Measurements from ENCODE around the gene ISG15. TPM values are rescaled to one million over a fixed set of nuclear protein-coding genes. Genes with fewer than 3 reads are reported as not detected.
"Not testable (repeated sequence)": the region's sequence is repeated elsewhere in the genome, so short reads cannot be mapped to it uniquely, and the experiment has no call there.

ISG15 gene
- total and polyA plus RNA-seq, 4 donors: 27.7 to 48.8 (median 31.2) TPM

DNA sequence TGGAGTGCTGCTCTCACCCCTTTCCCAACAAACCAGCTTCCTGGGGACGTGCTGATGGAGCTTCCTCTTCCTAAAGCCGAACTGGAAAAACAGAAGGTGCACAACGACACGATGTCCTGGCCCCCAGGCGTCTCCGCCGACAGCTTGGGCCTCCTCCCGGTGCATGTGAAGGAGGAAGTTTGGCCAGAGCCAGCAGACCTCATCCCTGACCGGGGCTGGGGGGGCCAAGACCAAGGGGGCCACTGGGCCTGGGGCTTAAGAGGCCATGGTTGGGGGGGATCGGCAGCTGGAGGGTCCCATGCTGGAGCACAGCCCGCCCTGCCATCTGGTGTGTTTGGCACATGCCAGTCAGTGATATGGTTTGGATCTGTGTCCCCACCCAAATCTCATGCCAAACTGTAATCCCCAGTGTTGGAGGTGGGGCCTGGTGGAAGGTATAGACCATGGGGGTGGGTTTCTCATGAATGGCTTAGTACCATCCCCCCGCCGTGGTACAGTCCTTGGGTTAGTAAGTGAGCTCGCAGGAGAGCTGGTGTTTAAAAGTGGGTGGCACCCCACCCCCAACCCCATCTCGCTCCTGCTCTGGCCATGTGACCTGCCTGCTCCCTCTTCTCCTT, 19.8 kb upstream of the ISG15 start:
- peaks cover 3% of the 10 kb centered on the region for H3K27me3 ChIP-seq (ENCODE audit: control insufficient read depth, insufficient read depth, low read length)
- WGBS (ENCODE audit: insufficient coverage): 91% methylated on average over 5 of the region's 15 CpGs
- no peak overlapping the region for H3K4me3 ChIP-seq (ENCODE audit: low read depth, low read length)
- no peak for DNase-seq (ENCODE audit: low read depth in 4 of 6, low spot score in 6 of 6)
- H3K4me1 ChIP-seq (ENCODE audit: control insufficient read depth, insufficient read depth, low read length): peaks cover 26% of the 10 kb centered on the region
- peaks cover 22% of the 10 kb centered on the region for H3K36me3 ChIP-seq (ENCODE audit: control insufficient read depth, insufficient read depth, low read length)
- H3K9me3 ChIP-seq (ENCODE audit: control insufficient read depth, insufficient read depth, low read length): no peaks in the 10 kb centered on the region
- no peak overlapping the region for H3K27ac ChIP-seq (ENCODE audit: low read depth, low read length)

DNA sequence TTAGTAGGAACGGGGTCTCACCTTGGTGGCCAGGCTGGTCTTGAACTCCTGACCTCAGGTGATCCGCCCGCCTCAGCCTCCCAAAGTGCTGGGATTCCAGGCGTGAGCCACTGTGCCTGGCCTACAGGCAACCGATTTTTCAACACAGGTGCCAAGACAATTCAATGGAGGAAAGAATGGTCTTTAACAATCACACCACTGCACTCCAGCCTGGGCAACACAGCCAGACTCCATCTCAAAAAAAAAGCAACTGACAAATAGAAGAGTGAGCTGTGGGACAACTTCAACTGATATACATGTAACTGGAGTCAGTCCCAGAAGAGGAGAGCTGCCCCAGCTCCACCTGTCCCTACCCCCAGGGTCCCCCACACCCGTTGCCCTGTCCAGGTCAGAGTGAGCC, 18.8 kb upstream of the ISG15 start:
- Histone ChIP-seq H3K36me3 (ENCODE audit: control insufficient read depth, insufficient read depth, low read length) (peaks cover 22% of the 10 kb centered on the region), H3K4me1 (ENCODE audit: control insufficient read depth, insufficient read depth, low read length) (peaks cover 29% of the 10 kb centered on the region)
- WGBS (ENCODE audit: insufficient coverage): 80% methylated on average over 6 of the region's 6 CpGs
- not testable (repeated sequence) for H3K4me3 ChIP-seq (ENCODE audit: low read depth, low read length); H3K27ac ChIP-seq (ENCODE audit: low read depth, low read length); H3K27me3 ChIP-seq (ENCODE audit: control insufficient read depth, insufficient read depth, low read length); DNase-seq (ENCODE audit: low read depth in 4 of 6, low spot score in 6 of 6); H3K9me3 ChIP-seq (ENCODE audit: control insufficient read depth, insufficient read depth, low read length)

DNA sequence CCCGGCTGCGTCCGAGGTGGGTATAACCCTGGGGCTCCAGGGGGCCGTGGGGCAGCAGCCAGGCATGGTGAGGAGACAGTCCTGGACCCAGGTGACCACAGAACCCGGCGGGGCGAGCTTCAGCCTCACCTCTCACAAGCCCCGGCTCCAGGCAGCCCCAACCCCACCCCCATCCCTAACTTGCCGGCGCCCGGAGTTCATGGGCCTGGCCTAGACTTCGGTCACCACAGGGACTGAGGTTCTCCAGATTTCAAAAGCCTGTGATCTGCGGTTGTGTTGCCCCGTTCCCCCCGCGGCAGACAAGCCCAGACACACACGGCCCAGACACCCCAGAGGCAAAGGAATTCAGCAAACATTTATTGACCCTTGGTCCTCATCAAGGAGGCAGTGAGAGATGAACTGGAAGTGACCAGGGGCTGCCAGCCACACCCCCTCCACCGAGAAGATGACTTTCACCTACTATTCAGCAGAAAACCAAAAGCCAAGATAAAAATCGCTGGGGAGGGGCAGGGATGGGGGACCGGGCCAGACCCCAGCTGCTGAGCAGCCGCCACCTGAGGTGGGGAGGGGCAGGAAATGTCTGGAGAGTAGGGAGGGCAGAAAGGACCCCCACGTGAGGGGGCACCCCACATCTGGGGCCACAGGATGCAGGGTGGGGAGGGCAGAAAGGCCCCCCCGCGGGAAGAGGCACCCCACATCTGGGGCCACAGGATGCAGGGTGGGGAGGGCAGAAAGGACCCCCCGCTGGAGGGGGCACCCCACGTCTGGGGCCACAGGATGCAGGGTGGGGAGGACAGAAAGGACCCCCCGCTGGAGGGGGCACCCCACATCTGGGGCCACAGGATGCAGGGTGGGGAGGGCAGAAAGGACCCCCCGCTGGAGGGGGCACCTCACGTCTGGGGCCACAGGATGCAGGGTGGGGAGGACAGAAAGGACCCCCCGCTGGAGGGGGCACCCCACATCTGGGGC, 17.3 kb upstream of the ISG15 start:
- H3K27me3 ChIP-seq (ENCODE audit: control insufficient read depth, insufficient read depth, low read length): peaks cover 3% of the 10 kb centered on the region
- 40% methylated on average over 20 of the region's 30 CpGs for WGBS (ENCODE audit: insufficient coverage)
- peaks cover 36% of the 10 kb centered on the region for H3K4me1 ChIP-seq (ENCODE audit: control insufficient read depth, insufficient read depth, low read length)
- no peaks in the 10 kb centered on the region for H3K9me3 ChIP-seq (ENCODE audit: control insufficient read depth, insufficient read depth, low read length)
- H3K4me3 ChIP-seq (ENCODE audit: low read depth, low read length): no peak overlapping the region
- DNase-seq (ENCODE audit: low read depth in 4 of 6, low spot score in 6 of 6): no peak
- no peak overlapping the region for H3K27ac ChIP-seq (ENCODE audit: low read depth, low read length)
- peaks cover 22% of the 10 kb centered on the region for H3K36me3 ChIP-seq (ENCODE audit: control insufficient read depth, insufficient read depth, low read length)

DNA sequence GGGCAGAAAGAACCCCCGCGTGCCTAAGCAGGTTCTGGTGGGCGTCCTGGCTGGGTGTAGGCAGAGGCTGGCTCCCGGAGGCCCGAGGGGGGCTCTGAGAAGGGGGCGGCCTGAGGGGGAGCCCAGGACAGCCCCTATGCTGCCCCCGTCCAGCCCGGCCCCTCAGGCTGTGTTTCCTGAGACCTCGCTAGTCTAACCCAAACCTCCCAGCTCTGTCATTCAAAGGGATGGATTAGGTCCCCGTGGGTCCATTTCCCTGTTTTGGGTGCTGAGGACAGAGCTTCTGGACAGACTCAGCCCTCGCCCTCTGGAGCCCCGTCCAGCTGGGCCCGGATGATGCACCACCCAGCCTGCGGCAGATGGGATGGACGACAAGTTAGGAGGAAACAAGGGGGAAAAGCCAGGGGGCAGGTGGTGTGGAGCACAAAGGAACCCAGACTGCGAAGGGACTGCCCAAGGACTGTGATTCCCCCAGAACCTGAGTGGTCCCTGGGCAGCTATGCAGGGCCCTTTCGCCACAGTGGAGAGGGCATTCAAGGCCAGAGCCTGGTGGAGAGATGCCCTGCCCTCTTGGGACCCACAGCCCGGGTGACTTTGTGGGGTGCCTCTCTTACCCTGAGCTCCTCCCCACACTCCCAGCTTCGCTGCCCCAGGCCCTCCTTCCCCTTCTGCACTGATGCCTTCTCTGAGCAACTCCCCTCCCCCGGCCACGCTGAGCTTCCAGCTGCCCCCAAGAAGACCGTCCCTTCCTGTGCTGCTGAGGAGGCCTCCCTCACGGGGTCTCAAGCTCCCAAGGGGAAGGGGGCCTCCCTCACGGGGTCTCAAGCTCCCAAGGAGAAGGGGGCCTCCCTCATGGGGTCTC, 16.2 kb upstream of the ISG15 start:
- whole genome bisulfite sequencing (ENCODE audit: insufficient coverage): 58% methylated on average over 24 of the region's 24 CpGs
- no peak overlapping the region for H3K27ac ChIP-seq (ENCODE audit: low read depth, low read length)
- H3K9me3 ChIP-seq (ENCODE audit: control insufficient read depth, insufficient read depth, low read length): no peaks in the 10 kb centered on the region
- H3K4me3 ChIP-seq (ENCODE audit: low read depth, low read length): peak overlapping the region; percentile 5
- no peak for DNase-seq (ENCODE audit: low read depth in 4 of 6, low spot score in 6 of 6)
- peaks cover 44% of the 10 kb centered on the region for H3K4me1 ChIP-seq (ENCODE audit: control insufficient read depth, insufficient read depth, low read length)
- H3K27me3 ChIP-seq (ENCODE audit: control insufficient read depth, insufficient read depth, low read length): peaks cover 3% of the 10 kb centered on the region
- peaks cover 22% of the 10 kb centered on the region for H3K36me3 ChIP-seq (ENCODE audit: control insufficient read depth, insufficient read depth, low read length)

DNA sequence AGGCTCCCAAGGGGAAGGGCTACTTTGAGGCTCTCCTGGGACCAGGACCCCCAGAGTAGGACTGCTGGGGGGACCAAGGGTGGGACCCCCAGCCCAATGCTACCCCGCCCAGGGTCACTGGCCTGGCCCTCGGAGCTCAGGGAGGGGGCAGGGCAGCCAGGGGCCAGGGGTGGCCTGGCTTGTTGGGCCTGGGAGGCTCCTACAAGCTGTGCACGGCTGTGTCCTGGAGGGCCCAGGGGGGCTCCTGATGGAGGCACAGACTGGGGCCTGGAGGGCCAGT, 15.6 kb upstream of the ISG15 start:
- Histone ChIP-seq H3K27ac (ENCODE audit: low read depth, low read length) (no peak overlapping the region), H3K4me3 (ENCODE audit: low read depth, low read length) (peak overlapping the region; percentile 5), H3K36me3 (ENCODE audit: control insufficient read depth, insufficient read depth, low read length) (peaks cover 22% of the 10 kb centered on the region), H3K9me3 (ENCODE audit: control insufficient read depth, insufficient read depth, low read length) (no peaks in the 10 kb centered on the region), H3K4me1 (ENCODE audit: control insufficient read depth, insufficient read depth, low read length) (peaks cover 48% of the 10 kb centered on the region), H3K27me3 (ENCODE audit: control insufficient read depth, insufficient read depth, low read length) (peaks cover 3% of the 10 kb centered on the region)
- 55% methylated on average over 3 of the region's 3 CpGs for WGBS (ENCODE audit: insufficient coverage)
- no peak for DNase-seq (ENCODE audit: low read depth in 4 of 6, low spot score in 6 of 6)

DNA sequence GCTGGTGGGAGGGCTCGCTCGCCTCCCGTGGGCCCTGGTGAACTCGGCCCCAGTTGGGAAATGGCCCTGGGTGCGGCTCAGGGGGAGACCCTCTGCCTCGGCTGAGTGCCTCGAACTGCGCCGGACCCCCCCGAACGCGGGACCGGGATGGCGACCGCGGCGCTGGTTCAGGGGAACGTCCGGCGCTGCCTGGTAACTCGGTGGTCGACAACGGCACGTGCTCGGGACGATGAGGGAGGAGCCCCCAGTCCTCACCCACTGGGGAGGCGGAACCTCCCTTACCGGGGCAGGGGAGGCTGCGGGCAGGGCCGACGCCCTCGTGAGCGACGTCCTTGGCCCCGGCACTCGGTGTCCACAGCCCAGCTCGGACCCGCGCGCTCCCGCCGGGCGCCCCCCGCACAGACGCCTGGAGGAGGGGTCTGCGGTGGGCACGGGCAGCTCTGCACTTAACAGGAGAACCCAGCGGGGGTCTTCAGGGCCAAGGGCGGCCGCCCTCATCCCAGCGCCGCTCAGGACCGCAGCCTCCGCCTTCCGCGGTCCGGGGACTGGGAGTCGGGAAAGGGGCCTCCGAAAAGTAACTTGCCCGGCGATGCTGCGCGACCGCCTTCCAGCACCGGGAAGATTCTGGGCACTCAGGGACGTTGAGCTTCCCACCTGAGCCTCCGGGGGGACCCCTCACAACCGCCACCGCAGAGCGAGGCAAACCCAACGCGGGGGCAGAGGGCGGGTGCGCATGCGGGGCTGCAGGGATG, 15.1 kb upstream of the ISG15 start:
- Histone ChIP-seq H3K4me1 (ENCODE audit: control insufficient read depth, insufficient read depth, low read length) (peaks cover 48% of the 10 kb centered on the region), H3K27ac (ENCODE audit: low read depth, low read length) (no peak overlapping the region), H3K36me3 (ENCODE audit: control insufficient read depth, insufficient read depth, low read length) (peaks cover 27% of the 10 kb centered on the region), H3K4me3 (ENCODE audit: low read depth, low read length) (peak overlapping the region; percentile 32), H3K27me3 (ENCODE audit: control insufficient read depth, insufficient read depth, low read length) (peaks cover 3% of the 10 kb centered on the region), H3K9me3 (ENCODE audit: control insufficient read depth, insufficient read depth, low read length) (no peaks in the 10 kb centered on the region)
- 9% methylated on average over 72 of the region's 75 CpGs for WGBS (ENCODE audit: insufficient coverage)
- DNase-seq (ENCODE audit: low read depth in 4 of 6, low spot score in 6 of 6): peak in 2 of 6 donors; percentile 80 to 84

DNA sequence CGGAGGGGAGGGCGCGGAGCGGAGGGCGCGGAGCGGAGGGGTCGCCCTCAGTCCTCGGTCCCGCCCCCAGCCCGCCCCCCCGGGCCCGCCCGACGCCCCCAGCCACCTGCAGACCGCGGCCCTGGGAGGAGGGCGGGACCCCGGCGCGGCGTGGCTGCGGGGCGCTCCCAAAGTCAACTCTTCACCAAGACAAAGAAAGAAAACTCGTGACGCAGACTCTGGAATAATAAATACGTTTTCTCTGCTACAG, 14.6 kb upstream of the ISG15 start:
- H3K27me3 ChIP-seq (ENCODE audit: control insufficient read depth, insufficient read depth, low read length): peaks cover 3% of the 10 kb centered on the region
- peaks cover 48% of the 10 kb centered on the region for H3K4me1 ChIP-seq (ENCODE audit: control insufficient read depth, insufficient read depth, low read length)
- H3K9me3 ChIP-seq (ENCODE audit: control insufficient read depth, insufficient read depth, low read length): no peaks in the 10 kb centered on the region
- peak in 1 of 6 donors; percentile 73 for DNase-seq (ENCODE audit: low read depth in 4 of 6, low spot score in 6 of 6)
- no peak overlapping the region for H3K27ac ChIP-seq (ENCODE audit: low read depth, low read length)
- 0% methylated on average over 12 of the region's 27 CpGs for WGBS (ENCODE audit: insufficient coverage)
- H3K4me3 ChIP-seq (ENCODE audit: low read depth, low read length): peak overlapping the region; percentile 32
- peaks cover 29% of the 10 kb centered on the region for H3K36me3 ChIP-seq (ENCODE audit: control insufficient read depth, insufficient read depth, low read length)

DNA sequence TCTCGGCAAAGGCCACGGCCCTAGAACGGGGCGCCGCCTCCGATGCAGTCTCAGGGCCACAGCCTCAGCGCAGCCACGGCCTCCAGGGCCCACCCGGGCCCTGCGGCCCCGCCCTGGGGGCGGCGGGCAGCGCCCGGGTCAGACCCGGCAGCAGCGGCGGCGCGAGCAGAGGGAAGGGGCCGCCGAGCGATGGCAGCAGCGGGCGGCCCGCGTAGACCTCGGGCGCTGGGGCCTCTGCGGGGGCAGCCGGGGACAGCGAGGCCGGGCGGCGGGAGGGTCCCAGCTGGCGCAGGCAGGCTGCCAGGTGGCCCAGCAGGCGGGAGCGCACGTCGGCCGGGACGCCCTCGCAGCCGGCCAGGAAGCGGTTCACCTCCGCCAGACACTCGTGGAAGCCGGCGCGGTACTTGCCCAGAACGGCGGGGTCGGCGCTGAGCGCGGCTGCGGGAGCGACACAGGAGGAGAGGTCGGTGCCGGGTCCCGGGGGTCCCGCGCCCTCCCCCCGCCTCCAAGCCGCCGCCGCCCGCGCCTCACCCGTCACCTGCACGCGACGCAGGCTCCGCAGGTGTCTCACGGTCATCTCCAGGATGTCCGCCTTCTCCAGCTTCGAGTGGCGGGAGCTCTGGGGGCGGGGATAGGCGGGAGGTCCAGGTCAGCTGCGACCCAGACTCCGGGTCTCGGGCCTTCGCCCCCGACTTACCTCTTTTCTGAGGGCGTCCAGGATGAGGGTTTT, 14.1 kb upstream of the ISG15 start:
- Histone ChIP-seq H3K36me3 (ENCODE audit: control insufficient read depth, insufficient read depth, low read length) (peaks cover 34% of the 10 kb centered on the region), H3K4me3 (ENCODE audit: low read depth, low read length) (peak overlapping the region; percentile 52), H3K27ac (ENCODE audit: low read depth, low read length) (peak overlapping the region; percentile 69), H3K9me3 (ENCODE audit: control insufficient read depth, insufficient read depth, low read length) (no peaks in the 10 kb centered on the region), H3K4me1 (ENCODE audit: control insufficient read depth, insufficient read depth, low read length) (peaks cover 52% of the 10 kb centered on the region), H3K27me3 (ENCODE audit: control insufficient read depth, insufficient read depth, low read length) (peaks cover 3% of the 10 kb centered on the region)
- WGBS (ENCODE audit: insufficient coverage): under 1% methylated on average over 86 of the region's 86 CpGs
- DNase-seq (ENCODE audit: low read depth in 4 of 6, low spot score in 6 of 6): peak in 2 of 6 donors; percentile 45 to 70
